H9 (cell line): ENCODE data around the gene SETD9. TPM values are rescaled to one million over a fixed set of nuclear protein-coding genes. Genes with fewer than 3 reads are reported as not detected.

Experiments used
- DNase-seq: peaks from one replicate; pipeline ENCODE4 v3.0.0-alpha.2; 2017
- H2AFZ ChIP-seq: one replicate; pipeline ENCODE4 v1.6.1; 2013; ENCODE audit warnings: mild to moderate bottlenecking, low read length, control low read depth, moderate library complexity
- H2AK5ac ChIP-seq: 2 replicates; pipeline ENCODE4 v1.6.1; 2013; ENCODE audit warnings: low read length, control low read depth, mixed read lengths; ENCODE audit not compliant: insufficient read length
- H2BK120ac ChIP-seq: one replicate; pipeline ENCODE4 v1.6.1; 2013; ENCODE audit warnings: low read depth, mild to moderate bottlenecking, low read length, control low read depth, inconsistent platforms; ENCODE audit not compliant: poor library complexity, severe bottlenecking
- H2BK12ac ChIP-seq: 2 replicates; pipeline ENCODE4 v1.6.1; 2013; ENCODE audit warnings: low read length, control low read depth, mixed read lengths, low read depth; ENCODE audit not compliant: insufficient read length
- H2BK15ac ChIP-seq: 2 replicates; pipeline ENCODE4 v1.6.1; 2013; ENCODE audit warnings: low read depth, low read length, control low read depth
- H2BK20ac ChIP-seq: one replicate; pipeline ENCODE4 v1.6.1; 2013; ENCODE audit warnings: low read depth, mild to moderate bottlenecking, low read length, control low read depth, inconsistent platforms; ENCODE audit not compliant: poor library complexity, severe bottlenecking
- H2BK5ac ChIP-seq: 2 replicates; pipeline ENCODE4 v1.6.1; 2013; ENCODE audit warnings: low read length, control low read depth, mixed read lengths; ENCODE audit not compliant: insufficient read length
- H3K14ac ChIP-seq: 2 replicates; pipeline ENCODE4 v1.6.1; 2013; ENCODE audit warnings: low read length, control low read depth; ENCODE audit not compliant: insufficient read depth
- H3K18ac ChIP-seq: 2 replicates; pipeline ENCODE4 v1.6.1; 2013; ENCODE audit warnings: low read depth, mild to moderate bottlenecking, mixed read lengths, low read length, control low read depth; ENCODE audit not compliant: insufficient read length
- H3K23ac ChIP-seq: 2 replicates; pipeline ENCODE4 v1.6.1; 2013; ENCODE audit warnings: low read length, control low read depth, mixed read lengths, low read depth; ENCODE audit not compliant: insufficient read length
- H3K23me2 ChIP-seq: 2 replicates; pipeline ENCODE4 v1.6.1; 2013; ENCODE audit warnings: low read depth, mild to moderate bottlenecking, mixed read lengths, low read length, control low read depth; ENCODE audit not compliant: insufficient read length, poor library complexity, severe bottlenecking
- H3K27ac ChIP-seq: 2 replicates; pipeline ENCODE4 v1.5.1; 2013; ENCODE audit warnings: low read length, control low read depth, mixed read lengths, low read depth; ENCODE audit not compliant: insufficient read length
- H3K27me3 ChIP-seq: 2 replicates; pipeline ENCODE4 v1.6.1; 2013; ENCODE audit warnings: low read length, control low read depth, inconsistent platforms; ENCODE audit not compliant: insufficient read depth
- H3K4ac ChIP-seq: 2 replicates; pipeline ENCODE4 v1.6.1; 2013; ENCODE audit warnings: low read depth, mild to moderate bottlenecking, control low read depth, inconsistent platforms, low read length, moderate library complexity
- H3K4me1 ChIP-seq: 2 replicates; pipeline ENCODE4 v1.6.1; 2013; ENCODE audit warnings: low read length, control low read depth, inconsistent platforms; ENCODE audit not compliant: insufficient read depth
- H3K4me2 ChIP-seq: 2 replicates; pipeline ENCODE4 v1.6.1; 2013; ENCODE audit warnings: low read length, control low read depth, mixed read lengths; ENCODE audit not compliant: insufficient read length, insufficient read depth
- H3K56ac ChIP-seq: 2 replicates; pipeline ENCODE4 v1.6.1; 2013; ENCODE audit warnings: low read depth, mild to moderate bottlenecking, mixed read lengths, low read length, control low read depth; ENCODE audit not compliant: insufficient read length
- H3K79me1 ChIP-seq: 2 replicates; pipeline ENCODE4 v1.6.1; 2013; ENCODE audit warnings: low read depth, mild to moderate bottlenecking, moderate library complexity, low read length, control low read depth, inconsistent platforms; ENCODE audit not compliant: insufficient read depth, poor library complexity, severe bottlenecking
- H3K79me2 ChIP-seq: 2 replicates; pipeline ENCODE4 v1.6.1; 2013; ENCODE audit warnings: low read length, control low read depth, inconsistent platforms; ENCODE audit not compliant: insufficient read depth
- H3K9ac ChIP-seq: 2 replicates; pipeline ENCODE4 v1.6.1; 2013; ENCODE audit warnings: low read length, control low read depth, mixed read lengths; ENCODE audit not compliant: insufficient read length; ENCODE audit errors: extremely low read depth
- H3K9me3 ChIP-seq: one replicate; pipeline ENCODE4 v1.6.1; 2013; ENCODE audit warnings: low read depth, low read length, inconsistent platforms; ENCODE audit not compliant: control insufficient read depth
- H3T11ph ChIP-seq: one replicate; pipeline ENCODE4 v1.6.1; 2013; ENCODE audit warnings: mild to moderate bottlenecking, low read length, control low read depth, inconsistent platforms
- H4K20me1 ChIP-seq: one replicate; pipeline ENCODE4 v1.6.1; 2013; ENCODE audit not compliant: control insufficient read depth, insufficient read length, insufficient read depth
- H4K5ac ChIP-seq: 2 replicates; pipeline ENCODE4 v1.6.1; 2013; ENCODE audit warnings: low read depth, mild to moderate bottlenecking, mixed read lengths, low read length, control low read depth; ENCODE audit not compliant: insufficient read length
- H4K8ac ChIP-seq: replicated peaks from 2 replicates; pipeline ENCODE4 v1.6.1; 2013; ENCODE audit warnings: low read length, control low read depth, mixed read lengths, low read depth; ENCODE audit not compliant: insufficient read length
- H4K91ac ChIP-seq: 2 replicates; pipeline ENCODE4 v1.6.1; 2013; ENCODE audit warnings: low read depth, mild to moderate bottlenecking, moderate library complexity, mixed read lengths, low read length, control low read depth; ENCODE audit not compliant: insufficient read length
- H3K27ac Mint-ChIP-seq, 3 experiments: 2 replicates in 2 of 3; 3 replicates in 1 of 3; pipeline ENCODE4 v1.8.0; 2020 to 2021; ENCODE audit warnings: mixed read lengths in 3 of 3, mild to moderate bottlenecking in 1 of 3, moderate library complexity in 1 of 3
- H3K27me3 Mint-ChIP-seq: 2 replicates; pipeline ENCODE4 v1.8.0; 2021; ENCODE audit warnings: low read depth, mild to moderate bottlenecking, moderate library complexity, mixed read lengths
- H3K36me3 Mint-ChIP-seq, 3 experiments: 2 replicates in 2 of 3; 3 replicates in 1 of 3; pipeline ENCODE4 v1.8.0; 2020 to 2021; ENCODE audit warnings: low read depth in 3 of 3, mixed read lengths in 3 of 3; ENCODE audit not compliant: insufficient read depth in 1 of 3
- H3K4me1 Mint-ChIP-seq, 2 experiments: 2 replicates each; pipeline ENCODE4 v1.8.0; 2020; ENCODE audit warnings: mixed read lengths in 2 of 2
- H3K4me3 Mint-ChIP-seq, 2 experiments: 2 replicates in 1 of 2; 3 replicates in 1 of 2; pipeline ENCODE4 v1.8.0; 2020 to 2021; ENCODE audit warnings: mild to moderate bottlenecking in 2 of 2, mixed read lengths in 2 of 2, moderate library complexity in 1 of 2
- H3K9me3 Mint-ChIP-seq, 2 experiments: 2 replicates in 1 of 2; 3 replicates in 1 of 2; pipeline ENCODE4 v1.8.0; 2020; ENCODE audit warnings: mild to moderate bottlenecking in 2 of 2, mixed read lengths in 2 of 2, moderate library complexity in 1 of 2
- WGBS: extraction: QIAGEN DNeasy Blood & Tissue Kit; methylation state at CpG from one replicate; pipeline ENCODE4 v1.1.7; 2013; ENCODE audit warnings: missing lambda C conversion rate, low lambda C conversion rate, mixed read lengths; ENCODE audit not compliant: insufficient read length; ENCODE audit errors: extremely low coverage; 5-methylcytosine and 5-hydroxymethylcytosine counted together
- total RNA-seq: library from RNA; stranded (reverse); gene quantifications from 2 replicates; pipeline ENCODE4 v1.2.1, GENCODE V29; 2021
- TF ChIP-seq, protein P1 (sequence below): fragments of 200-600 bp; sonication (generic); conservative IDR thresholded peaks from 3 replicates; pipeline ENCODE4 v1.8.0; 2021; ENCODE audit warnings: antibody characterized with exemption, mild to moderate bottlenecking

SETD9 gene
- total RNA-seq, 1 experiment from 2014 or later = 15.7 TPM

DNA sequence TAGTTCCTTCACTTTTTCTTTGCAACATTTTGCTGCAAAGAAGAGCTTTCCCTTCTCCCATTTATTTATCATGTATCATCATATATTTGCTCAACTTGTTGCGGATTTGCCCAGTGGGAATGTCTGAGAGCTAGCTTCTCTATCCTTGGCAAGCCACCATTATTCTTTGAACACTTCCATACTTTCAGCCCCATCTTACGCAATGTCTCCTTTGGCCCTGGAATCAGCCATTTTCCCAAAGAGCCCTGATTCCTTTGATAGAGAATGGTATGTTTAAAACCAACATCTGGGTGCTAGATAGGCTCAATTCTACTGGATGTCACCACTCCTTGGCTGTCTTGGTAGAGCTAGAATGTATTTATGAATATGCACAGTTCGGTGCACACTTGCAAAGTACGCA, 12.6 kb upstream of the SETD9 start:
- Mint-ChIP-seq H3K4me3 (no peak overlapping the region), H3K27ac (no peak overlapping the region), H3K9me3 (no peaks in the 10 kb centered on the region), H3K27me3 (no peaks in the 10 kb centered on the region), H3K36me3 (peaks cover 0 to 6% (median 6%) of the 10 kb centered on the region in 3 experiments; a peak in 3 of 7 replicates), H3K4me1 (no peaks in the 10 kb centered on the region)
- TF ChIP-seq, protein P1, sequence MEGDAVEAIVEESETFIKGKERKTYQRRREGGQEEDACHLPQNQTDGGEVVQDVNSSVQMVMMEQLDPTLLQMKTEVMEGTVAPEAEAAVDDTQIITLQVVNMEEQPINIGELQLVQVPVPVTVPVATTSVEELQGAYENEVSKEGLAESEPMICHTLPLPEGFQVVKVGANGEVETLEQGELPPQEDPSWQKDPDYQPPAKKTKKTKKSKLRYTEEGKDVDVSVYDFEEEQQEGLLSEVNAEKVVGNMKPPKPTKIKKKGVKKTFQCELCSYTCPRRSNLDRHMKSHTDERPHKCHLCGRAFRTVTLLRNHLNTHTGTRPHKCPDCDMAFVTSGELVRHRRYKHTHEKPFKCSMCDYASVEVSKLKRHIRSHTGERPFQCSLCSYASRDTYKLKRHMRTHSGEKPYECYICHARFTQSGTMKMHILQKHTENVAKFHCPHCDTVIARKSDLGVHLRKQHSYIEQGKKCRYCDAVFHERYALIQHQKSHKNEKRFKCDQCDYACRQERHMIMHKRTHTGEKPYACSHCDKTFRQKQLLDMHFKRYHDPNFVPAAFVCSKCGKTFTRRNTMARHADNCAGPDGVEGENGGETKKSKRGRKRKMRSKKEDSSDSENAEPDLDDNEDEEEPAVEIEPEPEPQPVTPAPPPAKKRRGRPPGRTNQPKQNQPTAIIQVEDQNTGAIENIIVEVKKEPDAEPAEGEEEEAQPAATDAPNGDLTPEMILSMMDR = no peak
- Histone ChIP-seq H4K20me1 (no peaks in the 10 kb centered on the region), H3K4me1 (no peaks in the 10 kb centered on the region), H2BK20ac (no peak overlapping the region), H2BK120ac (no peak overlapping the region), H3K4ac (no peak overlapping the region), H3K9me3 (no peaks in the 10 kb centered on the region), H4K91ac (no peak overlapping the region), H3K9ac (no peak overlapping the region), H2BK12ac (no peak overlapping the region), H3K79me2 (no peaks in the 10 kb centered on the region), H3K79me1 (no peaks in the 10 kb centered on the region), H4K8ac (no peak overlapping the region), H3K23ac (no peak overlapping the region), H3T11ph (no peak overlapping the region), H2AK5ac (no peak overlapping the region), H3K23me2 (no peaks in the 10 kb centered on the region), H2BK15ac (no peak overlapping the region), H2AFZ (no peak overlapping the region), H3K27ac (no peak overlapping the region), H3K56ac (no peak overlapping the region), H3K4me2 (no peak overlapping the region), H3K27me3 (no peaks in the 10 kb centered on the region), H4K5ac (no peak overlapping the region), H2BK5ac (no peak overlapping the region), H3K14ac (no peak overlapping the region), H3K18ac (no peak overlapping the region)
- WGBS = no CpG with 5 or more reads among the region's 4 CpGs
- no peak for DNase-seq
